DMS79 treated with DMSO at 0.1 percent for 48 hours (cell line): Measurements from ENCODE around the gene PCSK1.
A peak's percentile ranks its signal among the peaks of the same experiment; 100 is the strongest.

ENCODE experiments used
- DNase-seq: peaks from one replicate; lab custom pipeline; 2025; lab: John Stamatoyannopoulos, UW

PCSK1 gene

GRCh38 chr5:96433066-96433447 is at the start of gene PCSK1:
Gene PCSK1 (minus strand): TSS chr5:96433248. CDS start chr5:96433042, 206 bp downstream.
- peak; percentile 96 for DNase-seq

- DNase-seq, result no peak
Observed at GRCh38 chr5:96481867-96482266, 48.8 kb upstream of the PCSK1 start.

GRCh38 chr5:96481009-96481786 is 48.1 kb upstream of the PCSK1 start:
- DNase-seq, result no peak

GRCh38 chr5:96478983-96479382 is 45.9 kb upstream of the PCSK1 start:
- DNase-seq, result no peak

- no peak for DNase-seq
Observed at GRCh38 chr5:96476654-96477053, 43.6 kb upstream of the PCSK1 start.

- no peak for DNase-seq
Observed at GRCh38 chr5:96474073-96474472, 41.0 kb upstream of the PCSK1 start.

- no peak for DNase-seq
Observed at GRCh38 chr5:96473155-96473554, 40.1 kb upstream of the PCSK1 start.

GRCh38 chr5:96470785-96471184 is 37.7 kb upstream of the PCSK1 start:
- DNase-seq, result no peak

- DNase-seq, result no peak
Observed at GRCh38 chr5:96468956-96469355, 35.9 kb upstream of the PCSK1 start.

GRCh38 chr5:96463091-96463490 is 30.0 kb upstream of the PCSK1 start:
- peak; percentile 53 for DNase-seq

- peak; percentile 47 for DNase-seq
Observed at GRCh38 chr5:96459313-96460121, 26.5 kb upstream of the PCSK1 start.

GRCh38 chr5:96458176-96458575 is 25.1 kb upstream of the PCSK1 start:
- no peak for DNase-seq

- no peak for DNase-seq
Observed at GRCh38 chr5:96455789-96456188, 22.7 kb upstream of the PCSK1 start.

GRCh38 chr5:96453394-96453793 is 20.3 kb upstream of the PCSK1 start:
- no peak for DNase-seq

- DNase-seq, result no peak
Observed at GRCh38 chr5:96447949-96448348, 14.9 kb upstream of the PCSK1 start.

- DNase-seq, result no peak
Observed at GRCh38 chr5:96440185-96440538, 7.1 kb upstream of the PCSK1 start.

GRCh38 chr5:96439477-96440184 is 6.6 kb upstream of the PCSK1 start:
- DNase-seq, result no peak

- DNase-seq, result peak; percentile 90
Observed at GRCh38 chr5:96434201-96434645, 1.2 kb upstream of the PCSK1 start.

GRCh38 chr5:96432216-96433065 is 607 bp downstream of the PCSK1 start:
- DNase-seq, result peak; percentile 89

- DNase-seq, result peak; percentile 92
Observed at GRCh38 chr5:96431376-96432187, 1.5 kb downstream of the PCSK1 start.

- no peak for DNase-seq
Observed at GRCh38 chr5:96427824-96428223, 5.2 kb downstream of the PCSK1 start.
